ENCODE measurements around the gene ORC1. TPM values are rescaled to one million over a fixed set of nuclear protein-coding genes. Genes with fewer than 3 reads are reported as not detected.

ORC1 gene
- total and polyA plus RNA-seq, 8 donors: 2.3 to 9.7 (median 6.7) TPM

- H3K27me3 ChIP-seq: no peaks in the 10 kb centered on the region
- peaks cover 0 to 98% of the 10 kb centered on the region in 2 donors for H3K36me3 ChIP-seq
- ATAC-seq (no peak), DNase-seq (no peak)
- intact Hi-C loops (cut with DNase I): no loop called here
- H3K4me3 ChIP-seq: no peak overlapping the region
- TF ChIP-seq CTCF (IDR thresholded peaks at IDR 0.05): no peak
- no peak overlapping the region for H3K27ac ChIP-seq
- no peaks in the 10 kb centered on the region for H3K9me3 ChIP-seq
- no peaks in the 10 kb centered on the region for H3K4me1 ChIP-seq
Measured at GRCh38 chr1:52416811-52417210, 12.6 kb upstream of the ORC1 start.

GRCh38 chr1:52414942-52415341 lies 10.7 kb upstream of the ORC1 start:
- peaks cover 0 to 100% of the 10 kb centered on the region in 2 donors for H3K36me3 ChIP-seq
- TF ChIP-seq CTCF (IDR thresholded peaks at IDR 0.05): no peak
- ATAC-seq (no peak), DNase-seq (no peak)
- intact Hi-C loops (cut with DNase I): no loop called here
- no peak overlapping the region for H3K27ac ChIP-seq
- H3K4me1 ChIP-seq: no peaks in the 10 kb centered on the region
- H3K9me3 ChIP-seq: no peaks in the 10 kb centered on the region
- no peaks in the 10 kb centered on the region for H3K27me3 ChIP-seq
- H3K4me3 ChIP-seq: no peak overlapping the region

- H3K4me1 ChIP-seq: no peaks in the 10 kb centered on the region
- H3K9me3 ChIP-seq: no peaks in the 10 kb centered on the region
- H3K27ac ChIP-seq: no peak overlapping the region
- TF ChIP-seq CTCF (IDR thresholded peaks at IDR 0.05): no peak
- no peak overlapping the region for H3K4me3 ChIP-seq
- no peaks in the 10 kb centered on the region for H3K27me3 ChIP-seq
- H3K36me3 ChIP-seq: peaks cover 2 to 100% of the 10 kb centered on the region in 2 donors
- ATAC-seq (no peak), DNase-seq (no peak)
- intact Hi-C loops (cut with DNase I): no loop called here
Measured at GRCh38 chr1:52413410-52413989, 9.3 kb upstream of the ORC1 start.

- ATAC-seq: no peak
- H3K36me3 ChIP-seq: peaks cover 2 to 37% of the 10 kb centered on the region in 2 donors
- no peaks in the 10 kb centered on the region for H3K27me3 ChIP-seq
- TF ChIP-seq CTCF (IDR thresholded peaks at IDR 0.05): no peak
- H3K9me3 ChIP-seq: no peaks in the 10 kb centered on the region
- intact Hi-C loops (cut with DNase I): no loop called here
- peak overlapping the region; percentile 93 to 95 for H3K4me3 ChIP-seq
- DNase-seq: no peak
- peaks cover 14 to 33% of the 10 kb centered on the region in 2 donors for H3K4me1 ChIP-seq
- peak overlapping the region; percentile 89 to 93 for H3K27ac ChIP-seq
Measured at GRCh38 chr1:52404975-52405338, 734 bp upstream of the ORC1 start.

- H3K27ac ChIP-seq: peak overlapping the region in 1 of 2 donors; percentile 93
- intact Hi-C loops (cut with DNase I): no loop called here
- H3K9me3 ChIP-seq: no peaks in the 10 kb centered on the region
- no peak for TF ChIP-seq CTCF (IDR thresholded peaks at IDR 0.05)
- peaks cover 14 to 33% of the 10 kb centered on the region in 2 donors for H3K4me1 ChIP-seq
- H3K27me3 ChIP-seq: no peaks in the 10 kb centered on the region
- peak overlapping the region; percentile 93 to 95 for H3K4me3 ChIP-seq
- DNase-seq (peak in 2 of 4 donors; percentile 16 to 41), ATAC-seq (peak; percentile 31)
- peaks cover 0 to 24% of the 10 kb centered on the region in 2 donors for H3K36me3 ChIP-seq
Measured at GRCh38 chr1:52403566-52404115, 582 bp downstream of the ORC1 start.
